AG10803 (cell line): ENCODE results near the gene BAIAP2L2.
A peak's percentile ranks its signal among the peaks of the same experiment; 100 is the strongest.
"Not testable (repeated sequence)": the region's sequence is repeated elsewhere in the genome, so short reads cannot be mapped to it uniquely, and the experiment has no call there.

Experiments used
- DNase-seq: peaks from one replicate; pipeline ENCODE4 v3.0.0; 2010; ENCODE audit warnings: low read depth
- H3K4me3 ChIP-seq: 2 replicates; pipeline ENCODE4 v1.5.1; 2011; ENCODE audit warnings: mild to moderate bottlenecking, low read length, control low read depth
- TF ChIP-seq, protein P1 (sequence below): conservative IDR thresholded peaks from 2 replicates; pipeline ENCODE4 v1.5.1; 2011; ENCODE audit warnings: mild to moderate bottlenecking, low read length, control low read depth, inconsistent platforms

The BAIAP2L2 gene, protein sequence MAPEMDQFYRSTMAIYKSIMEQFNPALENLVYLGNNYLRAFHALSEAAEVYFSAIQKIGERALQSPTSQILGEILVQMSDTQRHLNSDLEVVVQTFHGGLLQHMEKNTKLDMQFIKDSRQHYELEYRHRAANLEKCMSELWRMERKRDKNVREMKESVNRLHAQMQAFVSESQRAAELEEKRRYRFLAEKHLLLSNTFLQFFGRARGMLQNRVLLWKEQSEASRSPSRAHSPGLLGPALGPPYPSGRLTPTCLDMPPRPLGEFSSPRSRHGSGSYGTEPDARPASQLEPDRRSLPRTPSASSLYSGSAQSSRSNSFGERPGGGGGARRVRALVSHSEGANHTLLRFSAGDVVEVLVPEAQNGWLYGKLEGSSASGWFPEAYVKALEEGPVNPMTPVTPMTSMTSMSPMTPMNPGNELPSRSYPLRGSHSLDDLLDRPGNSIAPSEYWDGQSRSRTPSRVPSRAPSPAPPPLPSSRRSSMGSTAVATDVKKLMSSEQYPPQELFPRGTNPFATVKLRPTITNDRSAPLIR

DNA sequence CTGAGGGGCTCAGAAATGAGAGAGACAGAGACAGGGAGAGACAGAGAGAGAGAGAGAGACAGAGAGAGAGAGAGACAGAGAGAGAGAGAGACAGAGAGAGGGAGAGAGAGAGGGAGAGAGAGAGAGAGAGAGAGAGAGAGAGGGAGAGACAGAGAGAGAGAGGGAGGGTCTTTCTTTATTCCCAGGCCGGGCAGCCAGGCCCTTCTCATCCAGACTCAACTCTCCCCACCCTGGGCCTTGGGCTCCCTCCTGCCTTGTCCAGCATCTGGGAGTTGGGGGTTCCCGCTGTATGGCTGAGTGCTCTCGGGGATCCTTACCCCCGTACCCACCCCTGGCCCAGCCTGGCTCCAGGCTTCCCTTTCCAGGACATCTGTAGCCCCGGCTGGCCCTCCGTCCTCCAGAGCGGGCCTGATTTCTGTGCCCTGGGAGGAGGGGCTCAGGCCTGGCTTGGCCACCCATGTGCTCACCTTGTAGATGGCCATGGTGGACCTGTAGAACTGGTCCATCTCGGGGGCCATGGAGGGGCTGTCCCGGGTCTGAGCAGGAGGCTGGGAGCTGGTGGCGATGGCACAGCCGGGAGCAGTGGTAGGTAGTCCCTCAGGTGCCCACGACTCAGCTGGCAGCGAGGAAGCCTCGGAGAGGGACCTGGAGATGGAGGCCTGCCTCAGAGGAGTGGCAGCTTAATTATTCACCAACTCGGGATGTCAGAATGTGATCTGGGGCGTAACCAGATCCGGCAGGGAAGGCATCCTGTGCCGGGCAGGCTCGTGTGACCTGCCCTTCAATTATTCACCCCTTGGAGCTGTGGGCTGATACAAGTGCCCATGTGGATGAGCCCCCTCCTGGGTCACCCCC is at the start of gene BAIAP2L2:
Gene BAIAP2L2 (minus strand): TSS at position 677 of the 855 bp plus-strand sequence. CDS start 159 bp downstream, at position 518.
- TF ChIP-seq, protein P1, sequence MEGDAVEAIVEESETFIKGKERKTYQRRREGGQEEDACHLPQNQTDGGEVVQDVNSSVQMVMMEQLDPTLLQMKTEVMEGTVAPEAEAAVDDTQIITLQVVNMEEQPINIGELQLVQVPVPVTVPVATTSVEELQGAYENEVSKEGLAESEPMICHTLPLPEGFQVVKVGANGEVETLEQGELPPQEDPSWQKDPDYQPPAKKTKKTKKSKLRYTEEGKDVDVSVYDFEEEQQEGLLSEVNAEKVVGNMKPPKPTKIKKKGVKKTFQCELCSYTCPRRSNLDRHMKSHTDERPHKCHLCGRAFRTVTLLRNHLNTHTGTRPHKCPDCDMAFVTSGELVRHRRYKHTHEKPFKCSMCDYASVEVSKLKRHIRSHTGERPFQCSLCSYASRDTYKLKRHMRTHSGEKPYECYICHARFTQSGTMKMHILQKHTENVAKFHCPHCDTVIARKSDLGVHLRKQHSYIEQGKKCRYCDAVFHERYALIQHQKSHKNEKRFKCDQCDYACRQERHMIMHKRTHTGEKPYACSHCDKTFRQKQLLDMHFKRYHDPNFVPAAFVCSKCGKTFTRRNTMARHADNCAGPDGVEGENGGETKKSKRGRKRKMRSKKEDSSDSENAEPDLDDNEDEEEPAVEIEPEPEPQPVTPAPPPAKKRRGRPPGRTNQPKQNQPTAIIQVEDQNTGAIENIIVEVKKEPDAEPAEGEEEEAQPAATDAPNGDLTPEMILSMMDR = no peak
- no peak for DNase-seq
- H3K4me3 ChIP-seq = no peak within 1 kb of the TSS

DNA sequence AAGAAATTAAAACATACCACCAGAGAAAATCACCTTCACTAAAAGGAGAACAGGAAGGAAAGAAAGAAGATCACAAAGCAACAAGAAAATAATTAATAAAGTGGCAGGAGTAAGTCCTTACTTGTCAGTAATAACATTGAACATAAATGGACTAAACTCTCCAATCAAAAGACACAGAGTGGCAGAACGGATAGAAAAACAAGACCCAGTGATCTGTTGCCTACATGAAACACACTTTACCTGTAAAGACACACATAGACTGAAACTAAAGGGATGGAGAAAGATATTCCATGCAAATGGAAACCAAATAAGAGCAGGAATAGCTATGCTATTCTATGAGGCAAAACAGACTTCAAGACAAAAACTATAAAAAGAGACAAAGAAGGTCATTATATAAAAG is 45.2 kb upstream of the BAIAP2L2 start:
- TF ChIP-seq, protein P1 = no peak
- DNase-seq = no peak
- H3K4me3 ChIP-seq = no peak overlapping the region

DNA sequence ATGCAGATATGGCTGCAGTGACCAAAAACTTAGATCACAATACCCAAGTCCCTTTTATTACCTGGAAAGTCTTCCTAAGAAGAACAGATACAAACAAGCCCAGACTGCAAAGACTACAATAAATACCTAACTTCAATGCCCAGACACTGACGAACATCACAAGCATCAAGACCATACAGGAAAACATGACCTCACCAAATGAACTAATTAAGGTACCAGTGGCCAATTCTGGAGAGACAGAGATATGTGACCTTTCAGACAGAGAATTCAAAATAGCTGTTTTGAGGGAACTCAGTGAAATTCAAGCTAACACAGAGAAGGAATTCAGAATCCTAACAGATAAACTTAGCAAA is 44.1 kb upstream of the BAIAP2L2 start:
- H3K4me3 ChIP-seq, DNase-seq: not testable (repeated sequence)

DNA sequence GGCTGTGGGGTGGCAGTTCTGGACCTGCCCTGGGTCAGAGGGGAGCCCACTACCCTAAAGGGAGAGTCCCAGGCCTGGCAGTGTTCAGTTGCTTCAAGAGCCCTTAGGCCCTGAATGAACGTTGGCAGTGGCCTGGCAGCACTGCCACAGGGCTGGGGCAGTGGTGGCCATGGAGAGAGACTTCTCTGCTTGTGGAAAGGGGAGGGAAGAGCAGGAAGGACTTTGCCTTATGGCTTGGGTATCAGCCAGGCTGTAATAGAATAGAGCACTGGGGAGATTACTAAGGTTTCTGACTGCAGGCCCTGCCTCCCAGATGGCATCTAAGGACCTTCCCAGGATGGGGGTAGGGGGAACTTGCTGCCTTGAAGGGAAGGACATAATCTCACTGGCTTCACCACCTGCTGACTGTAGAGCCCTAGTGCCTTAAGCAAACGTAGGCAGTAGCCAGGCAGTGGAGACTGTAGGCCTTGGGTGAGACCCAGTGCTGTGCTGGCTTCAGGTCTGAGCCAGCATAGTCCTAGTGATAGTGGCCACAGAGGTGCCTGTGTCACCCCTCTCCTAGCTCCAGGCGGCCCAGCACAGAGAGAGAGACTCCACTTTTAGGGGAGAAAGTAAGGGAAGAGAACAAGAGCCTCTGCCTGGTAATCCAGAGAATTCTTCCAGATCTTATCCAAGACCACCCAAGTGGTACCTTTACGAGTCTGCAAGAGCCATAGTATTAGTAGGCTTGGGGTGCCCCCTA is 43.5 kb upstream of the BAIAP2L2 start:
- no peak overlapping the region for H3K4me3 ChIP-seq
- no peak for DNase-seq
- TF ChIP-seq, protein P1 = no peak

DNA sequence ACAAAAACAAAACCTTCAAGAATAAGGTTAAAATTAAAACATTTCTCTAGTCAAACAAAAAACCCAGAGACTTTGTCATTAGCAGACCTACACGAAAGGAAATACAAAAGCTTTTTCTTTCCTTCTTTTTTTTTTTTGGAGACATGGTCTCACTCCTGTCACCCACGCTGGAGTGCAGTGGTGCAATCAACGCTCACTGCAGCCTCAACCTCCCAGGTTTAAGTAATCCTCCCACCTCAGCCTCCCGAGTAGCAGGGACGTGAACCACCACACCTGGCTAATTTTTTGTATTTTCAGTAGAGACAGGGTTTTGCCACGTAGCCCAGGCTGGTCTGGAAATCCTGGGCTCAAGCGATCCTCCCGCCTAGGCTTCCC is 40.6 kb upstream of the BAIAP2L2 start:
- H3K4me3 ChIP-seq = no peak overlapping the region
- TF ChIP-seq, protein P1 = no peak

DNA sequence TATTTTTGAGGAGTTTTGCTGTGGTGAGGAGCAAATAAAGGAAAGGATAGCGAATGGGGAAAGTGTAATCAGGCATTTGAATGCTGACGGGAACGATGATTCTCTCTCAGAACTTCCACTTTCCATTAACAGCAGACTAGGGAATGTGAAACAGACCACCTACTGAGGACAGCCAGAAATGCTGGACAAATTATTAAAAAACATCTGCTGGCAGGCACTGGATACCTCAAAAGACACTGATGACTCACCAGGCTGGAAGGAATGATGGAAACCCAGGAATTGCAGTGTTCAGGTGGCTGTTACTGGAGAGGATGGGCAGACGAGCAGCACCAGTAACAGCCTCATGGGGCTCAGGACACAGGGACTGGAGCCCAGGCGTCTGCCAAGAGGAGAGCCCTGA is 37.8 kb upstream of the BAIAP2L2 start:
- peak; percentile 58 for DNase-seq
- H3K4me3 ChIP-seq = no peak overlapping the region
- TF ChIP-seq, protein P1 = no peak

More for the DNA sequence above, 40.6 kb upstream of the BAIAP2L2 start:
- DNase-seq = no peak

DNA sequence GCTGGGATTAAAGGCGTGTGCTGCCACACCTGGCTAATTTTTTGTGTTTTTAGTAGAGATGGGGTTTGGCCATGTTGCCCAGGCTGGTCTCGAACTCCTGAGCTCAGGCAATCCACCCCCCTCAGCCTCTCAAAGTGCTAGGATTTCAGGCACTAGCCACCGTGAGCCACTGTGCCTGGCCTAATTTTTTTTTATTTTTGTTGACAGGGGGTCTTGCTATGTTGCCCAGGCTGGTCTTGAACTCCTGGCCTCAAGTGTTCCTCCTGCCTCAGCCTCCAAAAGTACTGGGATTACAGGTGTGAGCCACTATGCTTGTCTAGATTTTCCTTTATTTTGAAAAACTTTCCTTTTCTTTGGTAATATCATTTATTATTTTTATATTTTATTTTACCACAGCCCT is 35.7 kb upstream of the BAIAP2L2 start:
- not testable (repeated sequence) for H3K4me3 ChIP-seq, DNase-seq
